ENCODE measurements around the gene FAM47E.

The FAM47E gene

GRCh38 chr4:76270244-76271175 is 19.0 kb downstream of the FAM47E start:
- no peaks in the 10 kb centered on the region for H3K36me3 ChIP-seq (ENCODE audit: control insufficient read depth, insufficient read depth, low read length)
- H3K4me1 ChIP-seq (ENCODE audit: control insufficient read depth, insufficient read depth, low read length), result no peaks in the 10 kb centered on the region

GRCh38 chr4:76271248-76271647 is 19.7 kb downstream of the FAM47E start:
- Histone ChIP-seq H3K27me3 (ENCODE audit: control insufficient read depth, insufficient read depth, low read length) (0 out of 2 replicates have a peak, but pooled peaks cover 4% of the 10 kb centered on the region), H3K27ac (ENCODE audit: low read depth, low read length) (no peak overlapping the region), H3K4me3 (ENCODE audit: low read depth, low read length) (no peak overlapping the region), H3K9ac (ENCODE audit: low read length) (no peak overlapping the region), H3K36me3 (ENCODE audit: control insufficient read depth, insufficient read depth, low read length) (no peaks in the 10 kb centered on the region), H3K4me1 (ENCODE audit: control insufficient read depth, insufficient read depth, low read length) (no peaks in the 10 kb centered on the region), H3K9me3 (ENCODE audit: control insufficient read depth, insufficient read depth, low read depth, low read length) (no peaks in the 10 kb centered on the region)

More at GRCh38 chr4:76270244-76271175, 19.0 kb downstream of the FAM47E start:
- H3K27me3 ChIP-seq (ENCODE audit: control insufficient read depth, insufficient read depth, low read length), result 0 out of 2 replicates have a peak, but pooled peaks cover 4% of the 10 kb centered on the region
- H3K4me3 ChIP-seq (ENCODE audit: low read depth, low read length), result no peak overlapping the region
- no peaks in the 10 kb centered on the region for H3K9me3 ChIP-seq (ENCODE audit: control insufficient read depth, insufficient read depth, low read depth, low read length)
- H3K9ac ChIP-seq (ENCODE audit: low read length), result no peak overlapping the region
- H3K27ac ChIP-seq (ENCODE audit: low read depth, low read length), result no peak overlapping the region

- no peaks in the 10 kb centered on the region for H3K4me1 ChIP-seq (ENCODE audit: control insufficient read depth, insufficient read depth, low read length)
- H3K9ac ChIP-seq (ENCODE audit: low read length), result no peak overlapping the region
- H3K4me3 ChIP-seq (ENCODE audit: low read depth, low read length), result no peak overlapping the region
- no peaks in the 10 kb centered on the region for H3K36me3 ChIP-seq (ENCODE audit: control insufficient read depth, insufficient read depth, low read length)
- no peak overlapping the region for H3K27ac ChIP-seq (ENCODE audit: low read depth, low read length)
- 0 out of 2 replicates have a peak, but pooled peaks cover 4% of the 10 kb centered on the region for H3K27me3 ChIP-seq (ENCODE audit: control insufficient read depth, insufficient read depth, low read length)
- H3K9me3 ChIP-seq (ENCODE audit: control insufficient read depth, insufficient read depth, low read depth, low read length), result no peaks in the 10 kb centered on the region
These were observed 20.6 kb downstream of the FAM47E start for GRCh38 chr4:76272073-76272472.

- H3K36me3 ChIP-seq (ENCODE audit: control insufficient read depth, insufficient read depth, low read length), result no peaks in the 10 kb centered on the region
- H3K4me3 ChIP-seq (ENCODE audit: low read depth, low read length), result no peak overlapping the region
- no peaks in the 10 kb centered on the region for H3K9me3 ChIP-seq (ENCODE audit: control insufficient read depth, insufficient read depth, low read depth, low read length)
- H3K27me3 ChIP-seq (ENCODE audit: control insufficient read depth, insufficient read depth, low read length), result 0 out of 2 replicates have a peak, but pooled peaks cover 4% of the 10 kb centered on the region
- H3K9ac ChIP-seq (ENCODE audit: low read length), result no peak overlapping the region
- H3K4me1 ChIP-seq (ENCODE audit: control insufficient read depth, insufficient read depth, low read length), result no peaks in the 10 kb centered on the region
- H3K27ac ChIP-seq (ENCODE audit: low read depth, low read length), result no peak overlapping the region
These were observed 21.1 kb downstream of the FAM47E start for GRCh38 chr4:76272582-76272981.

- no peaks in the 10 kb centered on the region for H3K9me3 ChIP-seq (ENCODE audit: control insufficient read depth, insufficient read depth, low read depth, low read length)
- H3K36me3 ChIP-seq (ENCODE audit: control insufficient read depth, insufficient read depth, low read length), result no peaks in the 10 kb centered on the region
- no peak overlapping the region for H3K4me3 ChIP-seq (ENCODE audit: low read depth, low read length)
- no peaks in the 10 kb centered on the region for H3K4me1 ChIP-seq (ENCODE audit: control insufficient read depth, insufficient read depth, low read length)
- H3K27ac ChIP-seq (ENCODE audit: low read depth, low read length), result no peak overlapping the region
- 0 out of 2 replicates have a peak, but pooled peaks cover 4% of the 10 kb centered on the region for H3K27me3 ChIP-seq (ENCODE audit: control insufficient read depth, insufficient read depth, low read length)
- no peak overlapping the region for H3K9ac ChIP-seq (ENCODE audit: low read length)
These were observed 21.5 kb downstream of the FAM47E start for GRCh38 chr4:76272999-76273398.

GRCh38 chr4:76275486-76276124 is 24.1 kb downstream of the FAM47E start:
- no peaks in the 10 kb centered on the region for H3K4me1 ChIP-seq (ENCODE audit: control insufficient read depth, insufficient read depth, low read length)
- no peaks in the 10 kb centered on the region for H3K36me3 ChIP-seq (ENCODE audit: control insufficient read depth, insufficient read depth, low read length)
- no peak overlapping the region for H3K27ac ChIP-seq (ENCODE audit: low read depth, low read length)
- 0 out of 2 replicates have a peak, but pooled peaks cover 4% of the 10 kb centered on the region for H3K27me3 ChIP-seq (ENCODE audit: control insufficient read depth, insufficient read depth, low read length)
- H3K4me3 ChIP-seq (ENCODE audit: low read depth, low read length), result no peak overlapping the region
- no peaks in the 10 kb centered on the region for H3K9me3 ChIP-seq (ENCODE audit: control insufficient read depth, insufficient read depth, low read depth, low read length)
- no peak overlapping the region for H3K9ac ChIP-seq (ENCODE audit: low read length)

GRCh38 chr4:76276813-76277212 is 25.3 kb downstream of the FAM47E start:
- Histone ChIP-seq H3K4me1 (ENCODE audit: control insufficient read depth, insufficient read depth, low read length) (no peaks in the 10 kb centered on the region), H3K9me3 (ENCODE audit: control insufficient read depth, insufficient read depth, low read depth, low read length) (no peaks in the 10 kb centered on the region), H3K27me3 (ENCODE audit: control insufficient read depth, insufficient read depth, low read length) (no peaks in the 10 kb centered on the region), H3K27ac (ENCODE audit: low read depth, low read length) (no peak overlapping the region), H3K36me3 (ENCODE audit: control insufficient read depth, insufficient read depth, low read length) (no peaks in the 10 kb centered on the region), H3K4me3 (ENCODE audit: low read depth, low read length) (no peak overlapping the region), H3K9ac (ENCODE audit: low read length) (no peak overlapping the region)

GRCh38 chr4:76277667-76278066 is 26.1 kb downstream of the FAM47E start:
- no peak overlapping the region for H3K4me3 ChIP-seq (ENCODE audit: low read depth, low read length)
- H3K27me3 ChIP-seq (ENCODE audit: control insufficient read depth, insufficient read depth, low read length), result no peaks in the 10 kb centered on the region
- no peak overlapping the region for H3K27ac ChIP-seq (ENCODE audit: low read depth, low read length)
- no peak overlapping the region for H3K9ac ChIP-seq (ENCODE audit: low read length)
- no peaks in the 10 kb centered on the region for H3K4me1 ChIP-seq (ENCODE audit: control insufficient read depth, insufficient read depth, low read length)
- H3K9me3 ChIP-seq (ENCODE audit: control insufficient read depth, insufficient read depth, low read depth, low read length), result no peaks in the 10 kb centered on the region
- no peaks in the 10 kb centered on the region for H3K36me3 ChIP-seq (ENCODE audit: control insufficient read depth, insufficient read depth, low read length)

- Histone ChIP-seq H3K4me3 (ENCODE audit: low read depth, low read length) (no peak overlapping the region), H3K4me1 (ENCODE audit: control insufficient read depth, insufficient read depth, low read length) (no peaks in the 10 kb centered on the region), H3K27me3 (ENCODE audit: control insufficient read depth, insufficient read depth, low read length) (no peaks in the 10 kb centered on the region), H3K36me3 (ENCODE audit: control insufficient read depth, insufficient read depth, low read length) (no peaks in the 10 kb centered on the region), H3K27ac (ENCODE audit: low read depth, low read length) (no peak overlapping the region), H3K9me3 (ENCODE audit: control insufficient read depth, insufficient read depth, low read depth, low read length) (no peaks in the 10 kb centered on the region), H3K9ac (ENCODE audit: low read length) (no peak overlapping the region)
These were observed 27.1 kb downstream of the FAM47E start for GRCh38 chr4:76278583-76278982.

- Histone ChIP-seq H3K4me1 (ENCODE audit: control insufficient read depth, insufficient read depth, low read length) (no peaks in the 10 kb centered on the region), H3K36me3 (ENCODE audit: control insufficient read depth, insufficient read depth, low read length) (no peaks in the 10 kb centered on the region), H3K9me3 (ENCODE audit: control insufficient read depth, insufficient read depth, low read depth, low read length) (no peaks in the 10 kb centered on the region), H3K9ac (ENCODE audit: low read length) (no peak overlapping the region), H3K4me3 (ENCODE audit: low read depth, low read length) (no peak overlapping the region), H3K27me3 (ENCODE audit: control insufficient read depth, insufficient read depth, low read length) (no peaks in the 10 kb centered on the region), H3K27ac (ENCODE audit: low read depth, low read length) (no peak overlapping the region)
These were observed 27.9 kb downstream of the FAM47E start for GRCh38 chr4:76279462-76279861.

Data from HUES6 (cell line).